IPS DF 19.7 (cell line): ENCODE measurements around the gene NDUFB10.

Experiments used
- DNase-seq: peaks from one replicate; pipeline ENCODE4 v3.0.0-alpha.2; 2013; ENCODE audit warnings: low read depth, low spot score

Gene NDUFB10

DNA sequence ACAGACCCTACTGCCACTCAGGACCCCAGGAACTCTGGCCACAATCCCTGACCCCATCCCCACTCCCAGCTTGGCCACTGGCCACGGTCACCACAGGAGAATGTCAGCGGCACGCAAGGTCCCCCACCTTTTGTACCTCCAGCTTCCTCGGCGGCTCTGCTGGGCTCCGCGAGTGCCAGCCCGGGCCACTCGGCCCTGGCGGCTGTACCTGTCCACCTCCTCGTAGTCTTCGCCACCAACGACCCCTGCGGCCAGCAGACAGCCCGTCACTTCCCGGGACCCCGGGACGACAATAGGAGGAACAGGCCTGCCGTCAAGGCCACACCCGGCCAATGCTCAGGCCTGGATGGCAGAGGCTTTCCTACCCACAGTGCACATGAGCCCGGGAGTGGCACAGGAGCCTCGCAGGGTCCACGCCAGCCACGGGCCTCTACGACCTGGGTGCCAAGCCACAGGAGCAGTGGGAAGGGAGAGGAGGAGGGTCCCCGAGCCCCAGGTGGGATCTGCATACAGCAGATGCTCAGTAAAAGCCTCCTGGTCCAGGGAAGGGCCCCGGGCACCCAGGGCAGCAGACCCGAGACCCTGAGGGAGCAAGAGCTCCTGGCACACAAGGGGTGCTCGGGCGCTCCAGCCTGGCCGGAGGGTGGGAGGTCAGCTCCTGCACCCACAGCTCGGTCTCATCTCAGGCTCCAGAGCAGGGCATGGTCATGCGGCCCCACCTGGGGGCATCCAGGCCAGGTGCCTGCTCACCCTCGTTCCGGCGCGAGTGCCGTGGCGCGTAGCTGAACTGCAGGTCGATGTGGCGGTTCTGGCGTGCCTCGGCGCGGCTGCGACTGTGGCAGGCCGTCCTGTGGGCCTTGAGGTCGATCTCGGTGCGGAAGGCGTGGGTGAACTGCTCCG is 42.4 kb downstream of the NDUFB10 start:
- no peak for DNase-seq

DNA sequence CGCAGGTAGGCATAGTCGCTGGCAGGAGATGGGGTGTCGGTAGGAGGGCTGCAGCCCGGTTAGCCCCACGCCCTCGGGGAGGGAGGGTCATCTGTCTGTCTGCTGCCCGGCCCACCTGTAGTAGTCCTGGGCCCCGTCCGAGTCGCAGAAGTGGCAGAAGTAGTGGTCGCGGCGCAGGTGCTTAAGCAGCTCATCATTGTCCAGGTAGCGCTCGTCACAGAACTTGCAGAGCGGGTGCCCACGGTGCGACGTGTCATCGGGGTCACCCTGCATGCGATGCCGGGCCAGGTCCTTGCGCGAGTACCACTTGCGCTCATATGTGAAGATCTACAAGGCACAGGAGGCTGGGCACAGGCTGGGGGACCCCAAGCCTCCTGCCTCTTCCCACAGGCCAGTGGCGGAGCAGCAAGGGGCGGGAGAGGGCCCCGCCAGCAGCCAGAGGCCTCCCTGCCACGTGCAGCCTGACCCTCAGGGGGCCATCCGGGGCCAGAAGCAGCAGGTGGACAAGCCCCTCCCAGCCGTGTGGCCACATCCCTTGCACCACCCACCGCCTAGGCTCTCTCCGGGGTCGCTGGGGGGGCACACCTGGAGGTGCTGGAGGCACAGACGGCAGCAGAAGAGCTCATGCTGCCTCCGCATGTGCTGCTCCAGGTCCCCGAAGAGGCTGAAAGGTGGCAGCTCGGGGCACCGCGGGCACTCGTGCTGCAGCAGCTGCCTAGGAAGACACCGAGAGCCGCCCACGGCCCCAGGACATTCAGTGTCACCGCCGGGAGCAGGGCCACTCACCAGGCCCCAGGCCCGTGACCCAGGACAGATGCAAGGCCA is 43.3 kb downstream of the NDUFB10 start:
- DNase-seq: no peak

DNA sequence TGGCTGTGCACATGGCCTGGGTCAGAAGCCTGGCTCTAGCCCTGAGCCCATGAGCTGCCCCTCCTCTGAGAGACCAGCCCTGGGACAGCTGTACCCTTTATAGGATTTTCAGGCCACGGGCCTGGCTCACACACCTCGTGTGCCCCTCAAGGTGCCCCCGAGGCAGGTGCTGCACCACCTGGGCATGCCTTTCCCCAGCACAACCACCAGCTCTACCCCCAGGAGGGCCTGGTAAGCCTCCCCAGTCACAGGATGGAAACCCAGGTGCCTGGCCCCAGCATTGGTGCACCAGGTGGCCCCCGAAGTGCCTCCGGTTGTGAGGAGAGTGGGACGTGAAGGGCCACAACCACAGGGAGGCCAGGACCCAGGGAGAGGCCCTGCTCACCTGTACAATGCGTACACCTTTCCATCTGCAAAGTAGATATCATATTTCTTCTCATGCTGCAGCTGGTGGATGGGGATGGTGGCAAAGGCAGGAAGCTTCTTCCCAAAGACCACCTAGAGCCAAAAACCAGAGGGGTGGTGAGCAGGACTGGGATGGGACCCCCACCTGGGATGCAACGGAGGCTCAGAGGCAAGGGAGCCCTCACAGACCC is 44.0 kb downstream of the NDUFB10 start:
- no peak for DNase-seq

DNA sequence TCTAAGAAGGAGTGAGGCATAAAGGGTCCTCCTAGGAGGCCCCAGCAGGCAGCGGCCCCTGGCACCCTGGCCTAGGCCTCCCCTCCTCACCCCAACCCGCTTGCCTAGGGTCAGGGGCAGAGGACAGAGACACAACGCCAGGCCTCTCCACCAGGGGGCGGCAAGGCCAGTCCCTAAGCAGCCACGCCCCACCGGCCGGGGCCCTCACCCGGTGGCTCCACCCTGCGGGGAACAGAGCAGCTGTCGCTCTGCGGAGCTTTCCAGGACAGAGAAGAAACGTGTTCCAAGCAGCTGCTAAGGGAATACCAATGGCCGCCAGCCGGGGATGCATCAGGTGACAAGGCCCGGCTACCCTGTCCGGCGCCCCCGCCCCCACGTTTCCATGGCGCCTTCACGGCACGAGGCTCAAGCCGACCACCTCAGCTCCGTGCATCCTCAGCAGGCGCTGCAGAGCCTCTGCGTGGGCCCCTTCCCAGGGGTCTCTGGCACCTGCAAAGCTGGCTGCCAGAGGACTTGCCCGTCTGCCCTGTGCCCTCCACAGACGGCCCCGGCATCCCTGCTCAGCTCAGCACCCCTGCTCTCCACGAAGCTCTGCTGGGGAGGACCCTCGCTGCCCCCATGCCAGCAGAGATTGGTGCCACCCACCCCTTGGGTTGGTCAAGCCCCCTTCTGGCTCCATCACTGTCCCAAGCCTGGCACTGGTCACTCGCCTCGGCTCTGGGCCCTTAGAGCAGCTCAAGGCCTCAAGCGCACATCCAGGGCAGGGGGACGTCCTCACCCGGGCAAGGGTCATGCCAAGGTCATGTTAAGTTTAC is 44.7 kb downstream of the NDUFB10 start:
- DNase-seq: peak; percentile 90

DNA sequence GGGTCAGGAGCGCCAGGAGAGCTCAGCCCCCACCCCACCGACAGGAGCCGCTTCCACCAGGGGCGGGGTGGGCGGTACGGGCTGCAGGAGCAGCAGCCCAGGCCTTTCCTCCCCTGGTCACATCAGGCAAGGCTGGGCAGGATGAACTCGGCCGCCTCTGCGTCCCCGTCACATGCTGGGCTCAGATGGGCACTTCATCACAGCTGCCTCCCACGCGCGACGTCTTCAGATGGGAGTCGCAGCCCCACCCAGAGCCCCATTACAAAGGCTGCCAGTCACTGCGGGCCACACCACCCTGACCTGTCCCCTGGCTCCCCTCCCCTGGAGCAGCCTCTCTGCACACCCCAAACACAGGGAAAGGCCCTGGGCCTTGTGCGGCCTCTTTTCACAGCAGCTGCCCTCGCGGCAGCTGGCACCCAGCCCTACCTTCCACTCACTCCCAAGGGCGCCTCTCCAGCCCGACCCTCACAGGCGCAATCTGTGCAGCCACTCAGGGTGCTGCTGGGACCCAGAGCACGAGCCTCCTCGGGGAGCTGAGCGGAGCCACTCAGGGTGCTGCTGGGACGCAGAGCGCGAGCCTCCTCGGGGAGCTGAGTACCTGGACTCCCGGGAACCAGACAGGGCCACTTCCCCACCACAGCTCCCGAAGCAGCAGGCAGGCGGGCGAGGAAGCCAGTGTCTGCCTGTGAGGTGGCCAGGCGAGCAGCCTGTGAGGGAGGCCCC is 45.6 kb downstream of the NDUFB10 start:
- no peak for DNase-seq

DNA sequence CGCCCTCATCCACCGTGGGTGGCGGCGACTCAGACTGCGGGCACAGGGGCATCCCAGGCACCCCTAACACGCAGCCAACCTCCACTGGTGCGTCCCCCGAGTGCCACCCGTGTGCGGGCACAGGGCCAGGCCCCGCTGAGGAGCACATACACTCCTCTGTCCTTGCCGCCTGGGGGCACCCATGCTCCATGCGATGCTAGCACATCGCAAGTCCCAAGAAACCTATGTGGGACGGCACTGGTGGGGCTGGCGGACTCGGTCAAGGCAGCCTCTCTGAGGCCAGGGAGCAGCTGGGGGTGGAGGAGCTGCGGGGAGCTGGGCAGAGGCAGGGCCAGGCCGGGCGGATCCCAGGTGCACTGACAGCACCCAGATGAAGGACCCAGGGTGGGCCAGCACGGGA is 46.3 kb downstream of the NDUFB10 start:
- no peak for DNase-seq

DNA sequence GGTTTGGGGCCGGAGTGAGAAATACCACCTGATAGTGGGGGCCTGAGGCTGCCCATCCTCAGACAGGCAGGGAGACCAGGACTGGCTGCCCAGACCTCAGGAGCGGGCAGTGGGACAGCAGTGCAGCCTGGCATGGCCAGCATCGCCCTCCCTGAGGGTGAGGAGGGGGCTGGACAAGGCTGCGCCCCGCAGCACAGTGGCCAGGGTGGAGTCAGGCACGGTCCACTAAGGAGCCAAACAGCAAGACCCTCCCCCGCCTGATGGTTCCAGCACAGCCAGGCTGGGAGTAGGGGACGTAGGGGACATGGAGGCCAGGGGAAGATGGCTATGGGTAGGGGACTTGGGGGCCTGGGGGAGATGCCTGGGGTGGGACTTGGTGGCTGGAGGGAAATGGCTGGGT is 47.0 kb downstream of the NDUFB10 start:
- no peak for DNase-seq

DNA sequence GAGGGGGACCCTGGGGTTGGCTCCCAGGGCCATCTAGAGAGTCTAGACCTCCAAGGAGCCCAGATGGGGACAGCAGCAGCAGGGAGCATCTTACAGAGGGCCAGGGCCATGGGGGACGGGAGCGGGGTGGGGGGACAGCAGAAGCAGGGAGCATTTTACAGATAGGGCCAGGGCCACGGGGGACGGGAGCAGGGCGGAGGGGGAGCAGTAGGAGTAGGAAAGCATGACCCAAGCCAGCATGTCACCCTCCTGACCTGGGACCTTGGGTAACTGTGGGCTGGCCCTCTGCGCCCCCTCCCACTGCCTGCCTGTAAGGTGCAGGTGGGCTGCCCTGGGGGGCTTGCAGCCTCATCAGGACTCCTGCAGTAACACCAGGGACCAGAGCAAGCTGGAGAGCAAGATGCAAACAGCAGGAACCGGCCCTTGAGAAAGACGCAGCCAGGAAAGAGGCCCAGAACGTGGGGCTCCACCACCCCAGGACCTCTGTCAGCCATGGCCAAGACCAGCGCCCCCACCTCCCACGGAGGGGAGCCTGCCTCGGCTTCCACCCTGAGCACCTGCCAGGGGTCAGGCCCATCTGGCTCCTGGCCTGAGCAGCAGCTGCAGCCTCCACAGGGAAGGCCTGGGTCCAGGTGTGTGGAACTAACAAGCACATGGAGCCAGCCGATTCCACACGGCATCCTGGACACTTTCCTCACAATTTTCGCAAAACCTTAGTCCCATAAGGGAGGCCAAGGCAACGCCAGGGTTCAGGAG is 47.9 kb downstream of the NDUFB10 start:
- no peak for DNase-seq

DNA sequence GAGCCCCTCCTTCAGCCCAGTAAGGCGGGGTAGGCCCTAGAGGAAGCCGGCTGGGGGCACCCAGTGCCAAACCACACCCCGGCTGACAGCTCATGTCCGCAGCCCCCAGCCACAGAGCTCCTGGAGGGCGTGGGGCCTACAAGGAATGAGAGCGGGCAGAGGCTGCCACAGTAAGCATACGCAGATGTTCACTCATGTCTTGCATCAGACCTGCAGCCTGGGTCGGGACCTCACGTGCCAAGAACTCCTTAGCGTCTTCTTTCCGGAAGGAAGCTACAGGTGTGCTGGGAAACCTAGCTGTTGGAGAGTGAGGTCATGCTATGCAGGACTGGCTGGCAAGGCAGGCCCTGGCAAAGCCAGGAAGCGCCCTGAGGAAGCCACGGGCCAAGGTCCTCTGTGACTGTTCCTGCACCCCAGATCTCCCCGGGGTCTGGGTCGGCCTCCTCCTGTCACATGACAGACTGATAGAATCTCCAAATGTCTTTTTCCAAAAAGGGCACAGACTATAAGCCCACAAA is 48.7 kb downstream of the NDUFB10 start:
- no peak for DNase-seq

DNA sequence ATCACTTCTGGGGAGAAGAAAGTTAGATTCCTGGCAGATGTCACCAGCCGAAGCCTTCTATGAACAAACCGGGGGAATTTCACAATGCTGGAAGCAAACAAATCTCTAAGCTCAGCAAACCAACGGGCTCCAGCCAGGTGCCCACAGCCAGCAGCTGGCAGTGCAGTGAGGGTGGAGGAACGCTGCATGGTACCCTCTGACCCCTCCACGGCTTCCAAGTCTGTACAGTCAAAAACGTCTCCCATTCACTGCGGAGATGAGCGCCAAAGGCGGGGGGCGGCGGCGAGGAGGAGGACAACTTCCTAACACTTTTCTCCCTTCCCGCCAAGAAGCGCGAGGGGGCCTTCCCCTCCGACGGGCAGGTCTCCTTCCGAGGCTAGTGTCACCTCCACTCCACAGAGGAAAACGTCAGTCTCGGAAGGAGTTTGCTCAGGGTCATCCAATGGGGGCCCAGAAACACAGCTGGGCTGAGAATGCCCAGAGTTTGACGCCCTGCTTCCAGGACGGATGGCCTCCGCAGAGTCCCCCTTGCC is 49.4 kb downstream of the NDUFB10 start:
- DNase-seq: no peak

DNA sequence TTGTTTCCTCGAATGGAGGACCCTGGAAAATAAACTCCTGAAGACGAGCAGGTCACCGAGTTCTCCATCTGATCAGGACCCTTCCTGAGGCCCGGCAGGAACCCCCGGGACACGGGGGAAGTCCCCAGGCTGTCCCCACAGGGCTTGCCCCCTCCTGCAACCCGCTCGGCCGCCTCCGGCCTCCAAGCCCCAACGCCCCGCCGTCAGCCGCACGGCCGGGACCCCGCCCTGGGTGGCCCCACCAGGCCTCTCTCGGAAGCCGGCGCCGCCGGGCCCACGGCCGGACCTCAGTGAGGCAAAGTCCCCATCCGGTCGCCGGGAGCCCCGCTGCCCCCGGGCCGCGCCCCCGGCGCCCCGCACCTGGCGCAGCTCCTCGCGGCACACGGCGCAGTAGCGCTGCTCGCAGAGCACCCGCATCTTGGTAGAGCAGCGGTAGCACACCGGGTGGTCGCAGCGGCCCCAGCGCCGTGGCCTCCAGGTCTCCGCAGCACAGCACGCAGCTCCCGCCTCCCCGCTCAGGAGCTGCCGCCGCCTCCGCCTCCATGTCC is 49.9 kb downstream of the NDUFB10 start:
- no peak for DNase-seq

DNA sequence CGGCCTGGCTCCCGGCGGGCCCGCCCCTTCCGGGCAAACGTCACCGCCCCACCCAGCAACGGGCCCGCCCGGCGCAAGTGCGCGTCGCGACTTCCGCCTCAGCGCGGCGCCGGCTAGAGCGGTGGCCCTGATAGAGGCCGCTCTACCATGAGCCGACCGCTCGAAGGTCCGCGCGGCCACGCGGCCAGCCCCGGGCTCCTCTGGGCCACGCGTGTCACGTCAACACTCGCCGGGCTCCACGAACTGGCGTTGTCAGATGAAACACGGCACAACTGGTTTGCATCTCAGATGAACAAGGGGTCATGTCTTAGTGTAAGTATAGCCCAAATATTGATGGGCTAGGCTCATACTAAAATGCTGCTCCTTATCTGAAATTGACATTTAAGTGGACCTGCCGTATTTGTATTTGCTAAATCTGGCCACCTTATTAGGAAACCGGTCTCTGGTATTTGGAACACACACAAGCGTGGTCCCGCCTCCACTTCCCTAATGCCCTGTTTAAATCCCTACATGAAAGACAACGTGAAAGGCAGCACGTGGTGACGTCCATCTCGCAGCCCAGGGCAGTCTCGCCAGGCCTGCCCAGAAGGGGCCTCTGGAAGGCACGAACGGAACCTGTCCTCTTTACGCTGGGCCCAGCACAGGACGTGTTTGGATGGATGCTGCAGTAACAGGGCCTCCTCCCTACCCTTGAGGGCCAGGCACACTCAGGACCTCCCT is 50.6 kb downstream of the NDUFB10 start, which contains the start of gene ZNF598:
ZNF598 (minus strand) TSS at position 31 of the 720 bp plus-strand sequence.
- no peak for DNase-seq
